HCT116 (cell line): ENCODE measurements around the gene MYLK3. TPM values are rescaled to one million over a fixed set of nuclear protein-coding genes. Genes with fewer than 3 reads are reported as not detected.

Experiments used
- ATAC-seq: fragments of 200-7000 bp; cut with Tn5 transposase; 2 replicates; pipeline ENCODE4 v1.9.1; 2020; ENCODE audit warnings: mild to moderate bottlenecking, moderate library complexity
- BruUV-seq: library from RNA; stranded (reverse); fragments of 400-500 nt; replicated peaks from 2 replicates; lab custom pipeline; 2021; lab: Mats Ljungman, UMichigan
- CTCF ChIA-PET: fragments of 300-600 bp; sonication (Branson Sonifier 250); formaldehyde crosslinking; loops from one replicate; lab custom pipeline; 2021; ENCODE audit warnings: antibody characterized with exemption; lab: Charles Lee
- POLR2A ChIA-PET: fragments of 300-600, 350-600 bp; sonication (Branson Sonifier 250); formaldehyde crosslinking; loops from one replicate; lab custom pipeline; 2021; ENCODE audit warnings: antibody characterized with exemption; lab: Charles Lee
- RAD21 ChIA-PET, 2 experiments: fragments of 300-600 bp; sonication (Branson Sonifier 250); formaldehyde crosslinking; loops; one replicate each; lab custom pipeline; 2023; ENCODE audit warnings: low total read pairs in 2 of 2; ENCODE audit not compliant: uncharacterized antibody in 2 of 2, unreplicated experiment in 2 of 2, low non-redundant PET in 1 of 2; lab: Charles Lee
- DNase-seq: peaks from one replicate; pipeline ENCODE4 v3.0.0-alpha.2; 2010; ENCODE audit warnings: low read depth, low spot score
- H2AFZ ChIP-seq: fragments of 200-600 bp; shearing (Covaris generic), sonication (generic); 2 replicates; pipeline ENCODE4 v1.6.1; 2017; ENCODE audit warnings: low read depth, mixed run types, mixed read lengths, antibody characterized with exemption, low read length; ENCODE audit not compliant: poor library complexity, severe bottlenecking
- H3K27ac ChIP-seq: 2 replicates; pipeline ENCODE4 v1.5.1; 2012; ENCODE audit warnings: low read depth, low read length
- H3K27me3 ChIP-seq: fragments of 200-600 bp; sonication (generic); 2 replicates; pipeline ENCODE4 v1.6.1; 2016; ENCODE audit warnings: mixed run types, low read length, mixed read lengths; ENCODE audit not compliant: insufficient read depth
- H3K36me3 ChIP-seq, 2 experiments: fragments of 200-500 bp in 1 of 2; fragments of 200-600 bp in 1 of 2; sonication (Bioruptor generic) in 1 of 2; sonication (generic) in 1 of 2; 2 replicates each; pipeline versions ENCODE4 v1.5.1 to v1.6.1; 2014 to 2016; ENCODE audit warnings: low read length in 2 of 2, inconsistent platforms in 1 of 2, mixed read lengths in 1 of 2, mixed run types in 1 of 2; ENCODE audit not compliant: insufficient read depth in 2 of 2, control insufficient read depth in 1 of 2
- H3K4me1 ChIP-seq, 2 experiments: fragments of 200-600 bp in 1 of 2; sonication (generic) in 1 of 2; 2 replicates each; pipeline versions ENCODE4 v1.5.1 to v1.6.1; 2012 to 2017; ENCODE audit warnings: low read length in 2 of 2, inconsistent platforms in 1 of 2, mild to moderate bottlenecking in 1 of 2, mixed read lengths in 1 of 2, mixed run types in 1 of 2, moderate library complexity in 1 of 2; ENCODE audit not compliant: insufficient read depth in 2 of 2, control insufficient read depth in 1 of 2
- H3K4me2 ChIP-seq: fragments of 200-600 bp; sonication (generic); 2 replicates; pipeline ENCODE4 v1.6.1; 2017; ENCODE audit warnings: mixed run types, low read length, mixed read lengths
- H3K4me3 ChIP-seq, 2 experiments: fragments of 200-600 bp in 1 of 2; sonication (generic) in 1 of 2; replicated peaks in 1 of 2; 2 replicates each; pipeline ENCODE4 v1.5.1; 2011 to 2016; ENCODE audit warnings: low read length in 2 of 2, control low read depth in 1 of 2, low read depth in 1 of 2, mild to moderate bottlenecking in 1 of 2, mixed read lengths in 1 of 2, mixed run types in 1 of 2
- H3K79me2 ChIP-seq: fragments of 200-600 bp; sonication (generic); 2 replicates; pipeline ENCODE4 v1.6.1; 2017; ENCODE audit warnings: mild to moderate bottlenecking, mixed run types, low read length, moderate library complexity, mixed read lengths; ENCODE audit not compliant: insufficient read depth
- H3K9ac ChIP-seq: fragments of 200-600 bp; sonication (generic); 2 replicates; pipeline ENCODE4 v1.6.1; 2016; ENCODE audit warnings: low read length, mixed read lengths
- H3K9me2 ChIP-seq: fragments of 200-600 bp; sonication (generic), shearing (Covaris generic); 2 replicates; pipeline ENCODE4 v1.6.1; 2017; ENCODE audit warnings: mixed run types, mild to moderate bottlenecking, moderate library complexity; ENCODE audit not compliant: insufficient read depth
- H3K9me3 ChIP-seq, 2 experiments: fragments of 200-500 bp in 1 of 2; fragments of 200-600 bp in 1 of 2; sonication (Bioruptor generic) in 1 of 2; sonication (generic) in 1 of 2; 2 replicates each; pipeline ENCODE4 v1.6.1; 2014 to 2017; ENCODE audit warnings: low read length in 2 of 2, mixed read lengths in 2 of 2, inconsistent platforms in 1 of 2, low read depth in 1 of 2, mild to moderate bottlenecking in 1 of 2, mixed run types in 1 of 2, moderate library complexity in 1 of 2; ENCODE audit not compliant: control insufficient read depth in 1 of 2, insufficient read depth in 1 of 2
- H4K20me1 ChIP-seq: fragments of 200-600 bp; sonication (generic), shearing (Covaris generic); 2 replicates; pipeline ENCODE4 v1.6.1; 2017; ENCODE audit warnings: mixed run types, mild to moderate bottlenecking, moderate library complexity; ENCODE audit not compliant: insufficient read depth
- CBX3 ChIP-seq: IDR thresholded peaks from 2 replicates; pipeline ENCODE4 v1.6.1; 2012; ENCODE audit warnings: low read depth
- EGR1 ChIP-seq: IDR thresholded peaks from 2 replicates; pipeline ENCODE4 v1.6.1; 2012; ENCODE audit warnings: low read depth
- ELF1 ChIP-seq: IDR thresholded peaks from 2 replicates; pipeline ENCODE4 v1.6.1; 2012; ENCODE audit warnings: low read depth, borderline replicate concordance
- EZH2 ChIP-seq: fragments of 200-600 bp; sonication (generic); IDR thresholded peaks from 2 replicates; pipeline ENCODE4 v1.6.1; 2017; ENCODE audit warnings: antibody characterized with exemption, mixed run types
- EZH2phosphoT487 ChIP-seq: fragments of 200-600 bp; IDR thresholded peaks from 2 replicates; pipeline ENCODE4 v1.6.1; 2018; ENCODE audit warnings: antibody characterized with exemption, borderline replicate concordance
- FOSL1 ChIP-seq: IDR thresholded peaks from 2 replicates; pipeline ENCODE4 v1.6.1; 2012; ENCODE audit warnings: low read depth
- JUND ChIP-seq: IDR thresholded peaks from 2 replicates; pipeline ENCODE4 v1.6.1; 2012
- MAX ChIP-seq: IDR thresholded peaks from 2 replicates; pipeline ENCODE4 v1.6.1; 2012
- POLR2A ChIP-seq: IDR thresholded peaks from 2 replicates; pipeline ENCODE4 v1.7.0; 2011; ENCODE audit warnings: borderline replicate concordance; ENCODE audit not compliant: insufficient read depth, insufficient read length; ENCODE audit errors: extremely low read depth
- POLR2AphosphoS5 ChIP-seq: IDR thresholded peaks from 2 replicates; pipeline ENCODE4 v1.6.1; 2011; ENCODE audit warnings: mild to moderate bottlenecking, low read depth, low read length, moderate library complexity
- REST ChIP-seq: IDR thresholded peaks from 2 replicates; pipeline ENCODE4 v1.6.1; 2012; ENCODE audit warnings: low read depth
- SIN3A ChIP-seq: IDR thresholded peaks from 2 replicates; pipeline ENCODE4 v1.6.1; 2012; ENCODE audit warnings: low read depth
- SP1 ChIP-seq: IDR thresholded peaks from 2 replicates; pipeline ENCODE4 v1.6.1; 2012; ENCODE audit warnings: low read depth
- SRF ChIP-seq: IDR thresholded peaks from 2 replicates; pipeline ENCODE4 v1.6.1; 2012; ENCODE audit warnings: low read depth
- TCF7L2 ChIP-seq: IDR thresholded peaks from 2 replicates; pipeline ENCODE4 v1.7.0; 2011; ENCODE audit warnings: borderline replicate concordance, inconsistent platforms; ENCODE audit not compliant: insufficient read depth, insufficient read length; ENCODE audit errors: extremely low read depth
- YY1 ChIP-seq: IDR thresholded peaks from 2 replicates; pipeline ENCODE4 v1.6.1; 2011; ENCODE audit warnings: low read length, low read depth, moderate library complexity, mild to moderate bottlenecking; ENCODE audit not compliant: insufficient replicate concordance; ENCODE audit errors: extremely low read depth
- ZFX ChIP-seq: fragments of 450-650 bp; IDR thresholded peaks from 2 replicates; pipeline ENCODE4 v1.6.1; 2017
- ZNF274 ChIP-seq: fragments of 200-500 bp; sonication (Bioruptor generic); IDR thresholded peaks from 2 replicates; pipeline ENCODE4 v1.6.1; 2014; ENCODE audit warnings: mild to moderate bottlenecking, low read depth, low read length, inconsistent platforms
- intact Hi-C: fragments of 100-400 bp; cut with micrococcal nuclease; formaldehyde crosslinking; loops from 2 replicates; pipeline ENCODE4 v1.10.0; 2022
- total RNA-seq: library from RNA; stranded (reverse); gene quantifications from one replicate; pipeline ENCODE4 v1.2.1, GENCODE V29; 2021; ENCODE audit not compliant: unreplicated experiment
- TF ChIP-seq, protein P1 (sequence below): IDR thresholded peaks from 2 replicates; pipeline ENCODE4 v1.6.1; 2011; ENCODE audit warnings: mild to moderate bottlenecking, low read length, moderate library complexity; ENCODE audit not compliant: insufficient replicate concordance; ENCODE audit errors: extremely low read depth

MYLK3 gene
- total RNA-seq, 1 experiment from 2014 or later: 0.22 TPM

- ChIA-PET POLR2A (no interaction called here), RAD21 (no interaction called here), CTCF (no interaction called here)
- Histone ChIP-seq H3K27ac (no peak overlapping the region), H3K9me2 (no peaks in the 10 kb centered on the region), H3K79me2 (no peaks in the 10 kb centered on the region), H3K4me1 (no peaks in the 10 kb centered on the region), H4K20me1 (no peaks in the 10 kb centered on the region), H3K9ac (no peak overlapping the region), H3K27me3 (no peaks in the 10 kb centered on the region), H3K9me3 (no peaks in the 10 kb centered on the region), H3K4me2 (no peak overlapping the region), H3K4me3 (no peak overlapping the region), H2AFZ (no peak overlapping the region), H3K36me3 (no peaks in the 10 kb centered on the region)
- TF ChIP-seq SIN3A: no peak
- no peak for TF ChIP-seq ELF1
- no peak for TF ChIP-seq ZNF274
- no peak for TF ChIP-seq EGR1
- TF ChIP-seq, protein P1, sequence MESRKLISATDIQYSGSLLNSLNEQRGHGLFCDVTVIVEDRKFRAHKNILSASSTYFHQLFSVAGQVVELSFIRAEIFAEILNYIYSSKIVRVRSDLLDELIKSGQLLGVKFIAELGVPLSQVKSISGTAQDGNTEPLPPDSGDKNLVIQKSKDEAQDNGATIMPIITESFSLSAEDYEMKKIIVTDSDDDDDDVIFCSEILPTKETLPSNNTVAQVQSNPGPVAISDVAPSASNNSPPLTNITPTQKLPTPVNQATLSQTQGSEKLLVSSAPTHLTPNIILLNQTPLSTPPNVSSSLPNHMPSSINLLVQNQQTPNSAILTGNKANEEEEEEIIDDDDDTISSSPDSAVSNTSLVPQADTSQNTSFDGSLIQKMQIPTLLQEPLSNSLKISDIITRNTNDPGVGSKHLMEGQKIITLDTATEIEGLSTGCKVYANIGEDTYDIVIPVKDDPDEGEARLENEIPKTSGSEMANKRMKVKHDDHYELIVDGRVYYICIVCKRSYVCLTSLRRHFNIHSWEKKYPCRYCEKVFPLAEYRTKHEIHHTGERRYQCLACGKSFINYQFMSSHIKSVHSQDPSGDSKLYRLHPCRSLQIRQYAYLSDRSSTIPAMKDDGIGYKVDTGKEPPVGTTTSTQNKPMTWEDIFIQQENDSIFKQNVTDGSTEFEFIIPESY: no peak
- TF ChIP-seq ZFX: no peak
- no peak for TF ChIP-seq YY1
- no peak for TF ChIP-seq FOSL1
- TF ChIP-seq REST: no peak
- no peak for TF ChIP-seq JUND
- no peak for TF ChIP-seq POLR2A
- TF ChIP-seq TCF7L2: no peak
- TF ChIP-seq EZH2phosphoT487: no peak
- no peak for TF ChIP-seq MAX
- TF ChIP-seq SP1: no peak
- TF ChIP-seq EZH2: no peak
- TF ChIP-seq SRF: no peak
- no peak for TF ChIP-seq POLR2AphosphoS5
- no peak for TF ChIP-seq CBX3
- no TSS peak for BruUV-seq
- DNase-seq: no peak
- intact Hi-C loops: no loop called here
- ATAC-seq: no peak
These were observed 42.6 kb upstream of the MYLK3 start for GRCh38 chr16:46790599-46791270.
